Tongue (tissue), 2 donors: ENCODE measurements around the gene TDRD9. TPM values are rescaled to one million over a fixed set of nuclear protein-coding genes. Genes with fewer than 3 reads are reported as not detected.

Experiments used
- small RNA-seq: library from RNA; depleted of rRNA; stranded (forward); fragments of <200 nt; gene quantifications from one replicate; pipeline ENCODE3, GENCODE V24; 2014; ENCODE audit warnings: low replicate concordance
- total RNA-seq: library from RNA; depleted of rRNA; stranded (reverse); fragments of >200 nt; gene quantifications from one replicate; pipeline ENCODE4 v1.2.3, GENCODE V29; 2014

The TDRD9 gene
- total RNA-seq, 1 donor from 2014 or later = 1.0 TPM

Small RNA genes within 50 kb of the gene (small RNA-seq; reads per million reads assigned to genes)
- not detected for gene RN7SL634P

Other genes with a start within 250 kb of the TDRD9 start
- 10.5 TPM for gene XRCC3, start 213.0 kb upstream of the TDRD9 start, total RNA-seq
- 119 TPM for gene ZFYVE21, start 212.6 kb upstream of the TDRD9 start, total RNA-seq
- 14.1 TPM for gene PPP1R13B, start 80.9 kb upstream of the TDRD9 start, total RNA-seq
- gene RD3L, start 14.1 kb downstream of the TDRD9 start, total RNA-seq = not detected
- 0.82 TPM for gene ASPG, start 157.2 kb downstream of the TDRD9 start, total RNA-seq
- 14.0 TPM for gene KIF26A, start 210.1 kb downstream of the TDRD9 start, total RNA-seq